Heart left ventricle (tissue), 16 donors: ENCODE data around the gene ZNF683. TPM values are rescaled to one million over a fixed set of nuclear protein-coding genes. Genes with fewer than 3 reads are reported as not detected.

Source experiments
- ATAC-seq, 4 donors: fragments of 200-7000 bp; cut with Tn5 transposase; one replicate each; pipeline ENCODE4 v1.9.1; 2020 to 2022; ENCODE audit warnings: moderate library complexity in 4 of 4, mild to moderate bottlenecking in 3 of 4, moderate number of reproducible peaks in 1 of 4
- DNase-seq, 5 donors: peaks; one replicate each; pipeline ENCODE4 v3.0.0-alpha.2; 2020
- H3K27ac ChIP-seq, 12 donors: fragments of 200-600 bp; sonication (generic) in 4 of 12; one replicate each; pipeline versions ENCODE4 v1.5.0 to v1.8.0; 2016 to 2022; ENCODE audit warnings: mild to moderate bottlenecking in 2 of 12
- H3K27me3 ChIP-seq, 9 donors: fragments of 200-600 bp; sonication (generic) in 2 of 9; one replicate each; pipeline versions ENCODE4 v1.5.1 to v1.8.0; 2016 to 2022; ENCODE audit warnings: mild to moderate bottlenecking in 3 of 9
- H3K36me3 ChIP-seq, 9 donors: fragments of 200-600 bp; sonication (generic) in 2 of 9; one replicate each; pipeline versions ENCODE4 v1.5.0 to v1.8.0; 2018 to 2022; ENCODE audit warnings: mild to moderate bottlenecking in 2 of 9
- H3K4me1 ChIP-seq, 12 donors: fragments of 200-600 bp; sonication (generic) in 4 of 12; one replicate each; pipeline versions ENCODE4 v1.5.0 to v1.8.0; 2016 to 2022; ENCODE audit warnings: mild to moderate bottlenecking in 3 of 12
- H3K4me3 ChIP-seq, 12 donors: fragments of 200-600 bp; sonication (generic) in 4 of 12; one replicate each; pipeline versions ENCODE4 v1.5.0 to v1.8.0; 2017 to 2022; ENCODE audit warnings: mild to moderate bottlenecking in 9 of 12, moderate library complexity in 4 of 12
- H3K9me3 ChIP-seq, 12 donors: fragments of 200-600 bp; sonication (generic) in 4 of 12; one replicate each; pipeline versions ENCODE4 v1.5.0 to v1.8.0; 2016 to 2022; ENCODE audit warnings: mild to moderate bottlenecking in 1 of 12
- CTCF ChIP-seq, 12 donors: fragments of 200-600 bp; sonication (generic) in 4 of 12; IDR thresholded peaks; one replicate each; pipeline versions ENCODE4 v1.5.0 to v1.8.0; 2018 to 2022; ENCODE audit warnings: antibody characterized with exemption in 12 of 12, mild to moderate bottlenecking in 5 of 12
- POLR2A ChIP-seq, 2 donors: fragments of 450-650 bp; IDR thresholded peaks; one replicate each; pipeline ENCODE4 v1.6.1; 2017; ENCODE audit warnings: antibody characterized with exemption in 2 of 2, mild to moderate bottlenecking in 2 of 2, moderate library complexity in 2 of 2
- WGBS, 4 donors: extraction: QIAGEN DNeasy Blood & Tissue Kit in 2 of 4; methylation state at CpG; one replicate each; pipeline versions ENCODE4 v1.1.5 to v1.1.7; 2013 to 2018; 5-methylcytosine and 5-hydroxymethylcytosine counted together
- intact Hi-C, 10 donors: fragments of 100-400 bp; cut with DNase I; formaldehyde crosslinking; loops; one replicate each; pipeline versions ENCODE4 v1.11.1 to v1.14.2; 2022
- polyA plus RNA-seq, 2 donors: library from polyadenylated mRNA; stranded (reverse); fragments of 200-250 nt; gene quantifications; one replicate each; pipeline ENCODE4 v1.2.3, GENCODE V29; 2013
- total RNA-seq, 9 donors: library from RNA; depleted of rRNA in 2 of 9; stranded (reverse); fragments of >200 nt in 2 of 9; fragmentation: NEBNext Ultra II Directional in 3 of 9; extraction: Animal tissue kit (Norgen Biotek cat#: 25700) in 3 of 9; gene quantifications; one replicate each; pipeline versions ENCODE4 v1.1.0 to v1.2.4, GENCODE V29; 2016 to 2023
- donor health status: ischemic (EF 13 %, LVEDD 7.1; RV severe dilation, severe dysfunction).
- donor health status: healthy with polysubstance abuse.
- donor health status: DM: no; HTN: yes; CAD: no.
- donor health status: DM: no; HTN: no; CAD: no.
- donor health status: ischemic (EF 25% LVEDD 6.9; RV normal size, moderate dysfunction).
- donor health status: ischemic (EF 25% LVEDD 5.7; RV mildly dilated, moderate dysfunction).
- donor health status: healthy.
- donor health status: DM: yes; HTN: yes; CAD: no.
- donor health status: ischemic (EF 35%, LVEDD 5.7; RV mildly dilated, moderate dysfunction).
- donor health status: nonischemic (EF 11% LVEDD 7.7; RV severe dilation, severe dysfunction).
- donor health status: DM: yes; HTN: yes; CAD: no.
- donor health status: PGD.
- donor health status: ischemic (EF 29% LVEDD 5.4; RV normal size, mild dysfunction).
- donor health status: nonischemic (EF 23%, LVEDD 6.1; RV moderate dilation, normal function).

ZNF683 gene
- total and polyA plus RNA-seq, 11 donors = 0.04 to 1.2 (median 0.38) TPM; not detected in 7

GRCh38 chr1:26317612-26318337 is 54.8 kb downstream of the ZNF683 start, which contains the start of gene CD52:
TSS of gene CD52 (plus strand) at chr1:26317958. CDS start at chr1:26318018, 60 bp downstream.
- Histone ChIP-seq H3K9me3 (no peaks in the 10 kb centered on the region), H3K4me3 (peak within 1 kb of the TSS in 9 of 12 donors; percentile 3 to 63 (median 18)), H3K36me3 (no peaks in the 10 kb centered on the region), H3K27ac (peak within 1 kb of the TSS in 9 of 12 donors; percentile 11 to 88 (median 51)), H3K4me1 (peaks cover 0 to 78% (median 7%) of the 10 kb centered on the region in 12 donors), H3K27me3 (no peaks in the 10 kb centered on the region)
- ATAC-seq (peak in 1 of 4 donors; percentile 34), DNase-seq (peak in 1 of 5 donors; percentile 32)
- intact Hi-C loops = loop anchor here in 3 of 10 donors (2.0 to 10.0 kb wide), 3 partner anchors 33 to 283 kb away; partner anchors contain the start of gene ZNF593OS (in 1 of the 3)
- no peak for TF ChIP-seq POLR2A (IDR thresholded peaks at IDR 0.05)
- TF ChIP-seq CTCF (IDR thresholded peaks at IDR 0.05) = no peak
- 58 to 77% (median 67%) methylated on average over 12 of the region's 12 CpGs for WGBS, 4 donors

- 92 to 97% (median 95%) methylated on average over 2 of the region's 2 CpGs for WGBS, 4 donors
- Histone ChIP-seq H3K27ac (peak overlapping the region in 7 of 12 donors; percentile 11 to 88 (median 46)), H3K4me1 (peaks cover 0 to 78% (median 7%) of the 10 kb centered on the region in 12 donors), H3K4me3 (no peak overlapping the region), H3K36me3 (no peaks in the 10 kb centered on the region), H3K27me3 (no peaks in the 10 kb centered on the region), H3K9me3 (no peaks in the 10 kb centered on the region)
- no peak for TF ChIP-seq POLR2A (IDR thresholded peaks at IDR 0.05)
- TF ChIP-seq CTCF (IDR thresholded peaks at IDR 0.05) = no peak
- ATAC-seq = no peak
- intact Hi-C loops = loop anchor here in 3 of 10 donors (2.0 to 10.0 kb wide), 3 partner anchors 32 to 282 kb away; partner anchors contain the start of gene ZNF593OS (in 1 of the 3)
- no peak for DNase-seq
These were observed 55.4 kb downstream of the ZNF683 start for GRCh38 chr1:26317146-26317545.

GRCh38 chr1:26315874-26316850 is 56.4 kb downstream of the ZNF683 start:
- Histone ChIP-seq H3K36me3 (no peaks in the 10 kb centered on the region), H3K27me3 (no peaks in the 10 kb centered on the region), H3K9me3 (no peaks in the 10 kb centered on the region), H3K27ac (peak overlapping the region in 1 of 12 donors; percentile 88), H3K4me3 (peak overlapping the region in 1 of 12 donors; percentile 7), H3K4me1 (peaks cover 0 to 74% (median 3%) of the 10 kb centered on the region in 12 donors)
- TF ChIP-seq CTCF (IDR thresholded peaks at IDR 0.05) (no peak), POLR2A (IDR thresholded peaks at IDR 0.05) (no peak)
- DNase-seq = no peak
- intact Hi-C loops = loop anchor here in 3 of 10 donors (2.0 to 10.0 kb wide), 3 partner anchors 31 to 281 kb away; partner anchors contain the start of gene ZNF593OS (in 1 of the 3)
- ATAC-seq = no peak
- 88 to 91% (median 90%) methylated on average over 8 of the region's 8 CpGs for WGBS, 4 donors
